HG03575 (cell line): ENCODE data around the gene IL11.
A peak's percentile ranks its signal among the peaks of the same experiment; 100 is the strongest.
"Not testable (repeated sequence)": the region's sequence is repeated elsewhere in the genome, so short reads cannot be mapped to it uniquely, and the experiment has no call there.

Experiments used
- ATAC-seq: cut with Tn5 transposase; IDR thresholded peaks from one replicate; pipeline ENCODE4 v1.9.1; 2021; ENCODE audit not compliant: unreplicated experiment, insufficient number of reproducible peaks, low FRiP score; ENCODE audit errors: extremely low read depth

The IL11 gene

GRCh38 chr19:55370305-55370988, at the start of gene IL11:
Gene IL11, minus strand, starts transcription at chr19:55370463. Its CDS starts 153 bp downstream, at chr19:55370310.
- no peak for ATAC-seq

- ATAC-seq: no peak
Measured at GRCh38 chr19:55419624-55420236, 49.5 kb upstream of the IL11 start.

- ATAC-seq: no peak
Measured at GRCh38 chr19:55419103-55419502, 48.8 kb upstream of the IL11 start.

GRCh38 chr19:55418185-55418584, 47.9 kb upstream of the IL11 start:
- no peak for ATAC-seq

GRCh38 chr19:55410168-55410567, 39.9 kb upstream of the IL11 start:
- ATAC-seq: no peak

- not testable (repeated sequence) for ATAC-seq
Measured at GRCh38 chr19:55409179-55409578, 38.9 kb upstream of the IL11 start.

- no peak for ATAC-seq
Measured at GRCh38 chr19:55408533-55408872, 38.2 kb upstream of the IL11 start.

- ATAC-seq: peak; percentile 42
Measured at GRCh38 chr19:55407800-55408532, 37.7 kb upstream of the IL11 start.

GRCh38 chr19:55407550-55407799, 37.2 kb upstream of the IL11 start, which contains the start of gene UBE2S:
Gene UBE2S, minus strand, starts transcription at chr19:55407788. Its CDS starts 199 bp downstream, at chr19:55407589.
- not testable (repeated sequence) for ATAC-seq

- ATAC-seq: no peak
Measured at GRCh38 chr19:55406826-55407549, 36.7 kb upstream of the IL11 start.

GRCh38 chr19:55406091-55406825, 36.0 kb upstream of the IL11 start:
- ATAC-seq: no peak

GRCh38 chr19:55405638-55406037, 35.4 kb upstream of the IL11 start:
- ATAC-seq: no peak

GRCh38 chr19:55402509-55402908, 32.2 kb upstream of the IL11 start:
- ATAC-seq: no peak

GRCh38 chr19:55401390-55401789, 31.1 kb upstream of the IL11 start:
- ATAC-seq: not testable (repeated sequence)

- no peak for ATAC-seq
Measured at GRCh38 chr19:55400281-55401087, 30.2 kb upstream of the IL11 start.

- ATAC-seq: no peak
Measured at GRCh38 chr19:55398200-55398925, 28.1 kb upstream of the IL11 start.

- ATAC-seq: no peak
Measured at GRCh38 chr19:55392820-55393761, 22.8 kb upstream of the IL11 start.
